ENCODE measurements around the gene PTH2. TPM values are rescaled to one million over a fixed set of nuclear protein-coding genes. Genes with fewer than 3 reads are reported as not detected.

The PTH2 gene
- polyA plus RNA-seq, 1 donor from 2014 or later = not detected

DNA sequence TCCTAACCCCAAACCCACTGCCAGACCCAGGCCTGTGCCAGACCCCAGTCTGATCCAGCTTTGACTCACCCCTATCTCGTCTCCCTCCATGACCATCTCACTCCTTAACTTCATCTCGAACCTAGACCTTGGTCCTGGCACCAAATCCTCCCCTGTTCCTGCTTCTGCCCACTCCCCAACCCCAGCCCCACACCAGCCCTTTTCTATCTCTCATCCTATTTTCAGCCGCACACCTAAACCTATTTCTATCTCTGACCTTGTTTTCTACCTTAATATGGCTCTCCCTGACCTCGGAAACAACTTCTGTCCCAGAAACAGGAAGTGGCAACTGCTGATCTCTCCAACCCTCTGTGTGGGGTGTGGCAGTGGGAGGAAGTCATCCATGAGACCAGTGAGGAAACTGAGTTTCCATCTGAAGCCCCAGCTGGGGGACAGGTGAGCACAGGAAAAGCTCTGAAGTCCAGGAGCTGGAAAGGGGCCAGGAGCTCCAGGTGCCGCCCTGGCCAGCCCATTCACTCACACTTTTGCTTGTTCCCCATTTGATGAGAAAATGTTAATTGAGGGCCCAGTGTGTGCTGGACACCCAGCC is 13.7 kb downstream of the PTH2 start:
- no peak overlapping the region for H2AFZ ChIP-seq (ENCODE audit: low read depth, low read length)
- H3F3A ChIP-seq (ENCODE audit: insufficient read depth, low read length, poor library complexity, severe bottlenecking) = no peaks in the 10 kb centered on the region
- no peaks in the 10 kb centered on the region for H3K27me3 ChIP-seq (ENCODE audit: insufficient read depth, low read depth, low read length)
- H3K9ac ChIP-seq (ENCODE audit: low read length) = no peak overlapping the region
- no peak overlapping the region for H3K4me3 ChIP-seq (ENCODE audit: low read length)
- no peak overlapping the region for H3K27ac ChIP-seq (ENCODE audit: low read length)
- H3K4me2 ChIP-seq (ENCODE audit: low read length) = no peak overlapping the region
- no peaks in the 10 kb centered on the region for H3K9me3 ChIP-seq (ENCODE audit: low read length)
- H3K9me2 ChIP-seq (ENCODE audit: insufficient read depth, low read length) = no peaks in the 10 kb centered on the region
- H3K79me2 ChIP-seq (replicated peaks; ENCODE audit: insufficient read depth, low read length) = no peaks in the 10 kb centered on the region
- H3K36me3 ChIP-seq (ENCODE audit: insufficient read depth, low read length) = no peaks in the 10 kb centered on the region
- no peak for TF ChIP-seq EZH2 (IDR thresholded peaks at IDR 0.05; ENCODE audit: borderline replicate concordance, insufficient read depth, low read length, poor library complexity, severe bottlenecking)
- TF ChIP-seq RAD21 (conservative IDR thresholded peaks at IDR 0.05) = no peak
- no peak for TF ChIP-seq EP300 (conservative IDR thresholded peaks at IDR 0.05; ENCODE audit: poor library complexity, severe bottlenecking)
- TF ChIP-seq, protein P1, sequence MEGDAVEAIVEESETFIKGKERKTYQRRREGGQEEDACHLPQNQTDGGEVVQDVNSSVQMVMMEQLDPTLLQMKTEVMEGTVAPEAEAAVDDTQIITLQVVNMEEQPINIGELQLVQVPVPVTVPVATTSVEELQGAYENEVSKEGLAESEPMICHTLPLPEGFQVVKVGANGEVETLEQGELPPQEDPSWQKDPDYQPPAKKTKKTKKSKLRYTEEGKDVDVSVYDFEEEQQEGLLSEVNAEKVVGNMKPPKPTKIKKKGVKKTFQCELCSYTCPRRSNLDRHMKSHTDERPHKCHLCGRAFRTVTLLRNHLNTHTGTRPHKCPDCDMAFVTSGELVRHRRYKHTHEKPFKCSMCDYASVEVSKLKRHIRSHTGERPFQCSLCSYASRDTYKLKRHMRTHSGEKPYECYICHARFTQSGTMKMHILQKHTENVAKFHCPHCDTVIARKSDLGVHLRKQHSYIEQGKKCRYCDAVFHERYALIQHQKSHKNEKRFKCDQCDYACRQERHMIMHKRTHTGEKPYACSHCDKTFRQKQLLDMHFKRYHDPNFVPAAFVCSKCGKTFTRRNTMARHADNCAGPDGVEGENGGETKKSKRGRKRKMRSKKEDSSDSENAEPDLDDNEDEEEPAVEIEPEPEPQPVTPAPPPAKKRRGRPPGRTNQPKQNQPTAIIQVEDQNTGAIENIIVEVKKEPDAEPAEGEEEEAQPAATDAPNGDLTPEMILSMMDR (IDR thresholded peaks at IDR 0.05; ENCODE audit: poor library complexity, severe bottlenecking) = no peak
- TF ChIP-seq POLR2AphosphoS5 (IDR thresholded peaks at IDR 0.05) = no peak
- TF ChIP-seq TAF1 (IDR thresholded peaks at IDR 0.05; ENCODE audit: low read depth) = no peak
- TF ChIP-seq, protein P2, sequence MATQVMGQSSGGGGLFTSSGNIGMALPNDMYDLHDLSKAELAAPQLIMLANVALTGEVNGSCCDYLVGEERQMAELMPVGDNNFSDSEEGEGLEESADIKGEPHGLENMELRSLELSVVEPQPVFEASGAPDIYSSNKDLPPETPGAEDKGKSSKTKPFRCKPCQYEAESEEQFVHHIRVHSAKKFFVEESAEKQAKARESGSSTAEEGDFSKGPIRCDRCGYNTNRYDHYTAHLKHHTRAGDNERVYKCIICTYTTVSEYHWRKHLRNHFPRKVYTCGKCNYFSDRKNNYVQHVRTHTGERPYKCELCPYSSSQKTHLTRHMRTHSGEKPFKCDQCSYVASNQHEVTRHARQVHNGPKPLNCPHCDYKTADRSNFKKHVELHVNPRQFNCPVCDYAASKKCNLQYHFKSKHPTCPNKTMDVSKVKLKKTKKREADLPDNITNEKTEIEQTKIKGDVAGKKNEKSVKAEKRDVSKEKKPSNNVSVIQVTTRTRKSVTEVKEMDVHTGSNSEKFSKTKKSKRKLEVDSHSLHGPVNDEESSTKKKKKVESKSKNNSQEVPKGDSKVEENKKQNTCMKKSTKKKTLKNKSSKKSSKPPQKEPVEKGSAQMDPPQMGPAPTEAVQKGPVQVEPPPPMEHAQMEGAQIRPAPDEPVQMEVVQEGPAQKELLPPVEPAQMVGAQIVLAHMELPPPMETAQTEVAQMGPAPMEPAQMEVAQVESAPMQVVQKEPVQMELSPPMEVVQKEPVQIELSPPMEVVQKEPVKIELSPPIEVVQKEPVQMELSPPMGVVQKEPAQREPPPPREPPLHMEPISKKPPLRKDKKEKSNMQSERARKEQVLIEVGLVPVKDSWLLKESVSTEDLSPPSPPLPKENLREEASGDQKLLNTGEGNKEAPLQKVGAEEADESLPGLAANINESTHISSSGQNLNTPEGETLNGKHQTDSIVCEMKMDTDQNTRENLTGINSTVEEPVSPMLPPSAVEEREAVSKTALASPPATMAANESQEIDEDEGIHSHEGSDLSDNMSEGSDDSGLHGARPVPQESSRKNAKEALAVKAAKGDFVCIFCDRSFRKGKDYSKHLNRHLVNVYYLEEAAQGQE (IDR thresholded peaks at IDR 0.05; ENCODE audit: borderline replicate concordance) = no peak
- TF ChIP-seq MXI1 (conservative IDR thresholded peaks at IDR 0.05; ENCODE audit: poor library complexity, severe bottlenecking) = no peak
- no peak for TF ChIP-seq SMC3 (conservative IDR thresholded peaks at IDR 0.05; ENCODE audit: poor library complexity)
- no peaks in the 10 kb centered on the region for H4K20me1 ChIP-seq (ENCODE audit: insufficient read depth)

DNA sequence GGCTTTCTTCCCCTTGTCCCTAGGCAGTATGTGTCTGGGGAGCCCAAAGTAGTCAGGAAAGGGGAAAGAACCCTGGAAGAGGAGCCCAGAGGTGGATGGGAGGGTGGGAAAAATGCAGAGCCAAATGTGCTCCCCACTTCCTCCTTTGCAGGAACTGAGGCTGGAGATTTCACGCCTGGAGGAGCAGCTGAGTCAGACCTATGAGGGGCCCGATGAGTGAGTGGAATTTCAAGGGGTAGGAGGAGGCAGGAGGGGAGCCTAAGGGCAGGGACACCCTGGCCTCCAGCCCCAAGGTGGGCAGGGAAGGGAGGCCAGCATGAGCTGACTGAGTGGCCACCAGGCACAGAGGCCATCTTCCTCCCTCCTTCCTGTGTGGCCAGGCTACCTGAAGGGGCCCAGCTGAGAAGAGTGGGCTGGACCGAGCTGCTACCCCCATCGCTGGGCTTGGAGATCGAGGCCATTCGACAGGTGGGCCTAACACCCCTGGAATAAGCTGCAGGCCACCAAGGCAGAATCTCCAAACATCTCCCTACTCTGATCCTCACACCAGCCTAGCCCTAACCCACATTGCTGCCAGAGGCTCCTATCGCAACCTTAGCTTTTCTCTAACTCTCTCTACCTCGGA is 14.3 kb downstream of the PTH2 start:
- Histone ChIP-seq H3K4me2 (ENCODE audit: low read length) (no peak overlapping the region), H3K9me2 (ENCODE audit: insufficient read depth, low read length) (no peaks in the 10 kb centered on the region), H3K9me3 (ENCODE audit: low read length) (no peaks in the 10 kb centered on the region), H3K9ac (ENCODE audit: low read length) (no peak overlapping the region), H4K20me1 (ENCODE audit: insufficient read depth) (no peaks in the 10 kb centered on the region), H3F3A (ENCODE audit: insufficient read depth, low read length, poor library complexity, severe bottlenecking) (no peaks in the 10 kb centered on the region), H3K27ac (ENCODE audit: low read length) (no peak overlapping the region), H3K27me3 (ENCODE audit: insufficient read depth, low read depth, low read length) (no peaks in the 10 kb centered on the region), H2AFZ (ENCODE audit: low read depth, low read length) (no peak overlapping the region), H3K36me3 (ENCODE audit: insufficient read depth, low read length) (no peaks in the 10 kb centered on the region), H3K4me3 (ENCODE audit: low read length) (no peak overlapping the region), H3K79me2 (replicated peaks; ENCODE audit: insufficient read depth, low read length) (no peaks in the 10 kb centered on the region)
- TF ChIP-seq TAF1 (IDR thresholded peaks at IDR 0.05; ENCODE audit: low read depth) (no peak), POLR2AphosphoS5 (IDR thresholded peaks at IDR 0.05) (no peak), RAD21 (conservative IDR thresholded peaks at IDR 0.05) (no peak), SMC3 (conservative IDR thresholded peaks at IDR 0.05; ENCODE audit: poor library complexity) (no peak), EP300 (conservative IDR thresholded peaks at IDR 0.05; ENCODE audit: poor library complexity, severe bottlenecking) (no peak)
- TF ChIP-seq, protein P1 (IDR thresholded peaks at IDR 0.05; ENCODE audit: poor library complexity, severe bottlenecking) = no peak
- TF ChIP-seq, protein P2 (IDR thresholded peaks at IDR 0.05; ENCODE audit: borderline replicate concordance) = no peak

Measured in neural cell (in vitro differentiated cells).